HG02678 (cell line): ENCODE data around the gene TOPBP1.
"Not testable (repeated sequence)": the region's sequence is repeated elsewhere in the genome, so short reads cannot be mapped to it uniquely, and the experiment has no call there.

Experiments used
- ATAC-seq: cut with Tn5 transposase; IDR thresholded peaks from one replicate; pipeline ENCODE4 v1.9.1; 2021; ENCODE audit warnings: mild to moderate bottlenecking, moderate library complexity; ENCODE audit not compliant: unreplicated experiment

TOPBP1 gene

GRCh38 chr3:133675631-133676335, 14.0 kb upstream of the TOPBP1 start:
- peak; percentile 53 for ATAC-seq

DNA sequence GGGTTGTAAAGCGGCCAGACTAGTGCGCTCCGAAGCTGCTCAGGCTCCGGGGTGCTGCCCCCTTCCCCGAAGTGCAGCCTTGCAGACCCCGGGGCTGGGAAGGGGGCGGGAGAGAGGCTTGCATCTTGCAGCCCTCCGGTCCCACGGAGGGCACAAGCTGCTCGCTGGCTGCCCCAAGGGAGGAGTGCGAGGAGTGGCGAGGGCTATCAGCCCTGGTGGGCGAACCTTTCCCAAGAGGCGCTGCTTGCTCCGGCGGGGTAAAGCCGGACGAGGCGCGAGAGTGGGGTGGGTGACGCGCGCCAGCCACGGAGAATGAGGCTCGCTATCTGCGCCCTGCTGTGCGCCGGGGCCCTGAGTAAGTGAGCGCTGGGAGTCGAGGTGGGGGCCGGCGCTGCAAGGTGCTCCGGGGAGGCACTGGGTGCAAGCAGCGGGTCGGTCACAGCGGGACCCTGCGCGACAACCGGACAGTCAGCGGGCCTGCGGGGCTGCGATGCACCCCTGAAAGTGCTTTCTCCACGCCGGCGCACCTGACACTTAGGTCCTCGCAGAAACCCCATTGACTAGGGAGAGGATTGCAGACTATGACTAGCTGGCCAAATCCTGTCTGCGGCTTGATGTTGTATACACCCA, 12.7 kb upstream of the TOPBP1 start:
- ATAC-seq = no peak

GRCh38 chr3:133673746-133674145, 12.0 kb upstream of the TOPBP1 start:
- ATAC-seq = no peak

GRCh38 chr3:133672461-133672860, 10.7 kb upstream of the TOPBP1 start:
- no peak for ATAC-seq

DNA sequence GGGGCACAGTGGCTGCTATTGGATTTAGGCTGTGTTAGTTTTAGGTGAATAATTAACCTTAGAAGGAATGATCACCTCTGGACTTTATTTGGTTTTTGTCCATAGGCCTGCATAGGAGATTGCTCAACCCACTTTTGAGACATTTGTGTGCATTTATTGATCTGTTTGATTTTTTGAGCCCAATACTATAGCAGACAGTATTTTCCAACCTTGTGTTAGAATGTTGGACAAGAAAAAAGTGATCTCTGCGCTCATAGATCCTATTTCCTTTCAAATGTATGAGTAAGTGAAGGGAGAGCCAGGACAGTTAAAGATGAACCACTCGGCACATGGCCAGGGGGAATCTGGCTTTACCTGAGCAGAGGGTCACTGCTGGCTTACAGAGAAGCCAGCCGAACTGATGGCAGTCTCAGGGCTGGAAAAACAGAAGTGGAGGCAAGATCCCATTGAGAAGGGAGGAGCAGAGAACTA, 8.8 kb upstream of the TOPBP1 start:
- ATAC-seq = no peak

DNA sequence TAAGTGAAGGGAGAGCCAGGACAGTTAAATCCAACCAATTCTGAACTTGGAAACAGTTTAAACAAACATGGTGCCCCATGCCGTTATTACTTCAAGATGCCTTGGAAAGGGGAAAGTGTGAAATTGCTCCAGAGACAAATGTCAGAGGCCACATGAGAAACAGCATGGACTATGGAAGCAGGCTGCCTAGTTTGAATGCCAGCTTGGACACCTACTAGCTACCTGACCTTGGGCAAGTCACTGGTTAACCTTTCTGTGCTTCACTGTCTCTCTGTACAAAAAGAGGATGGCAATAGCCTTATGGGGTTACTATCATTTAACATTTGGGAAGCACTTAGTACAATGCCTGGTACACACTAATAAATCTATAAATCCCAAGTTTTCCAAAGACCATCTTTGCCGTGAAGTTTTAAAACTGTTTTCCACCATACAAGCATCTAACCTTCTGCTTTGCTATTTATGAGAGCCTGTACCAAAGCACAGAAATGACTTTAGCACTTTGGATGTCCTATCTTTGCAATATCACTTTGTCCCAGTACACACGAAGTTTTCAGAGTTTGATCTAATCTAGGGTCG, 8.3 kb upstream of the TOPBP1 start:
- ATAC-seq = no peak

DNA sequence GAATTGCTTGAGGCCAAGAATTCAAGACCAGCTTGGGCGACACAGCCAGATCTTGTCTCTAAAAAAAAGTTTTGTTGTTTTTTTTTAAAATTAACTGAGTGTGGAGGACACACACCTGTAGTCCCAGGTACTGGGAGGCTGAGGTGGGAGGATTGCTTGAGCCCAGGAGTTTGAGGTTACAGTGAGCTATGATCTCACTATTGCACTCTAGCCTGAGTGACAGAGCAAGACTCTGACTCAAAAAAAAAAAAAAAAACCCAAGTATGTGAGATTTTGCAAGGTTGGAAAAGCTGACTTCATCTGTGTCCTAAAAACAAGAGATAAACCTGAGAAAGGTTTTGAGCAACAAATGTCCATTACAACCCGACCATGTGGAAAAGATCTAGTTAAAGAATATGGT, 5.4 kb upstream of the TOPBP1 start:
- ATAC-seq = no peak

GRCh38 chr3:133665188-133665587, 3.4 kb upstream of the TOPBP1 start:
- not testable (repeated sequence) for ATAC-seq

GRCh38 chr3:133663569-133664313, 2.0 kb upstream of the TOPBP1 start:
- peak; percentile 57 for ATAC-seq

- ATAC-seq = peak; percentile 38
Measured at GRCh38 chr3:133662278-133662651, 524 bp upstream of the TOPBP1 start.

- ATAC-seq = no peak
Measured at GRCh38 chr3:133659806-133660205, 1.9 kb downstream of the TOPBP1 start.

DNA sequence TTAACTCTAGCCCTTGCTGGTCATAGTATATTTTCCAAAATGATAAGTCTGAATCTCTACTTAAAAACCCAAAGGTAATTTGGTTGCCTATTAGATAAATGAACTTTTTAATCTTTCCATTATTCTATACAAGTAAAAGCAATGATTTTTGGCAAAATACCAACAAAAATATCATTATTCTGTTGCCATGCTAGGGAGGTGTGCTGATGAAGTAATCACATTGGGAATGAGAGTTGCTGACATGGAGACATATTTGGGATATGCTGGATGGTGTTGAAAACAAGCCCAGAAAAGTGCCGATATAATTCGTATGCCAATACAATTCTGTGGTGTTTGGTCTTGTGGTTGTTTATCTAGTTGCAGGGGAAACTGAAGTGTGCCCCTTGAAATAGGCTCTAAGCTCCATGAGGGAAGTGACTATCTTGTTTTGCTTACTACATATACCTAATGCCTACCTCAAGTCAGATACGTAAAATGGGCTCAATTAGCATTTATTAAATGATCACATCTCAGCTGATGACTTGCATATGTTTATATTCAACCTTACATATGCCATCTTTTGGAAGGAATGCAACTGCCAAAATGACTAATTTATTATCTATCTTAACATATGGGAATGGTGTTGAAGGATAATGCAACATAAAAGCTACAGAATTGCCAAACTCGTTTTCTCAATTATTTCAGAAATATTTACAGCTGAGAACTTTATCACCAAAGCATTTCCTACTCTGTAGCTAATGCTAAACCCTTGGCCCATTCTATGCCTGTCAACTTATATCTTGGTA, 5.8 kb downstream of the TOPBP1 start:
- no peak for ATAC-seq

DNA sequence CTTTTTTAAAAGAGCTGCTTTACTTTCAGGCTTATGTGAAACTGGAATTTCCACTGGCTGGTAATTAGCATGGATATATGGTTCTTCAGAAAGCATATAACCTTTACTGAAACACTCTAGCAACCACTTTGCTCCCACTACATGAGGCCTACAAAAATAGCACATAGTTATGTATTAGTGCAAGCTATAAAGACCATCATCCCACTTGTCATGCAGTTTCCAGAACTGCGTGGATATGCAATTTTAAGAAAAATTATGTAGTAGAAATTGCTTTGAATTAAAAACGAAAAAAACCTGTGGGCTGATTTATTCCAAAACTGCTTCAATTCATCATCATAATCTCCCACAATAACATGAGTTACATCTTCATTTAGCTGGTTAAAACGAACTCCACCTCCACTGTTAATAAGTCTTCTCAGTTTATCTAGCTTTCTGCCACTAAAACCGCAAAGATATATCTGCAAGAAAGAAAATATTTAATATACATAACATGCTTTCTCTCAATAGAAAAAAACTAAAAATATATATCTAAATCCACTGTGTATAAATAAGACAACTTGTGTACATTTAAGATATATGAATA, 12.2 kb downstream of the TOPBP1 start:
- ATAC-seq = no peak

DNA sequence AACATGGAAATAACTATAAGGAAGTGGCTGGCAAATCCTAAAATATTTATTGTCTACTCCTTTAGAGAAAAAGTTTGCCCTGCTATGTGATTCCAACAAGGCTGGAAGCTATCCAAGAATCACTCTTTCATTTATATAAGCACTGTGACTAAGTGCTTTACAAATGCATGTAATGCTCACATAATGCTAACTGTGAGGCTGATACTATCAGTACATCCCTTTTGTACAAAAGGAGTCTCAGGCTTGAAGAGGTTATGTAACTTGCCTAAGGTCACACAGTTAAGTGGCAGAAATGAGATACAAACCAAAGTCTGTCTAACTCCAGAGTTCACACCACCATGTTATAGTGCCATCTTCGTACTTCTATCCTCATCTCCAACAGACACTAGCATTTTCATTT, 17.0 kb downstream of the TOPBP1 start:
- no peak for ATAC-seq

- no peak for ATAC-seq
Measured at GRCh38 chr3:133643611-133644010, 18.1 kb downstream of the TOPBP1 start.

DNA sequence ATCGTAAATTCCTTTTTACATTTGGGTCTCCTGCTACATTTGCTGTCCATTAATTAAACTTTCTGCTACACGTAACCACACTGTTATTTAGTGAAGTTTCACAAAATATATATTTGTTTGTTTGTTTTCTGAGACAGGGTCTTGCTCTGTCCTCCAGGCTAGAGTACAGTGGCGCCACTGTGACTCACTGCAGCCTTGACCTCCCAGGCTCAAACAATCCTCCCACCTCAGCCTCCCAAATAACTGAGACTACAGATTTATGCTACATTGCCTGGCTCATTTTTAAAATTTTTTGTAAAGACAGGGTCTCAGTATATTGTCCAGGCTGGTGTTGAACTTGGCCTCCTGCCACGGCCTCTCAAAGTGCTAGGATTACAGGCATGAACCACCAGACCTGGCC, 20.5 kb downstream of the TOPBP1 start:
- no peak for ATAC-seq

GRCh38 chr3:133633439-133633838, 28.3 kb downstream of the TOPBP1 start:
- no peak for ATAC-seq

- ATAC-seq = no peak
Measured at GRCh38 chr3:133629146-133629545, 32.6 kb downstream of the TOPBP1 start.

DNA sequence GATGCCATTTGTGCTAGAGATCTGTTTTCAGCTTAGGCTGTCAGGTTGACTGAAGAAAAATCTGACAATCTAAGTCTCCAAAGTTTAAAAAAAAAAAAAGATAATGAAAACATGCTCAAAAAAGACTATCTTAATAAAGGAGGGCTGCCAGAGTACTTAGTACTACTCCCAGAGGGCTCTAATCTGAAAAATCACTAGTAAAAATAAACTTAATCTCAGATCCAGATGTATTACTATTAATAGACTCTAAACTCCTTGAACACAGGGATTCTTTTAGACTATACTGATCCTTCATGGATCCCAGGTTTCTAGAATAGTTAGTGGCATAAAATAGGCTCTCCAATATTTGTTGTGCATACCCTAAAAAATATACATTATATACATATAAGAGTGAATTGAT, 34.0 kb downstream of the TOPBP1 start:
- no peak for ATAC-seq

- ATAC-seq = peak; percentile 99
Measured at GRCh38 chr3:133620066-133620784, 41.5 kb downstream of the TOPBP1 start.
